RWPE2 (cell line): ENCODE data around the gene MAPK7.
A peak's percentile ranks its signal among the peaks of the same experiment; 100 is the strongest.

Experiments used
- ATAC-seq: fragments of 200-7000 bp; cut with Tn5 transposase; 3 replicates; pipeline ENCODE4 v1.9.1; 2021; ENCODE audit warnings: low read depth
- DNase-seq: peaks from one replicate; pipeline ENCODE4 v3.0.0-alpha.2; 2020; ENCODE audit warnings: low spot score
- H3K27ac ChIP-seq: fragments of 450-650 bp; 2 replicates; pipeline ENCODE4 v1.5.1; 2017; ENCODE audit warnings: mild to moderate bottlenecking; ENCODE audit not compliant: poor library complexity, severe bottlenecking
- H3K27me3 ChIP-seq: fragments of 250-450 bp; sonication (Bioruptor Pico); 2 replicates; pipeline ENCODE4 v1.5.1; 2021; ENCODE audit warnings: mild to moderate bottlenecking, moderate library complexity; ENCODE audit not compliant: insufficient read depth, poor library complexity, severe bottlenecking
- H3K36me3 ChIP-seq: fragments of 250-450 bp; sonication (Bioruptor Pico); 2 replicates; pipeline ENCODE4 v1.5.1; 2020; ENCODE audit warnings: low read depth, mild to moderate bottlenecking, moderate library complexity
- H3K4me1 ChIP-seq: fragments of 250-450 bp; sonication (Bioruptor Pico); 2 replicates; pipeline ENCODE4 v1.5.1; 2021; ENCODE audit warnings: mild to moderate bottlenecking, moderate library complexity; ENCODE audit not compliant: insufficient read depth, poor library complexity, severe bottlenecking
- H3K4me3 ChIP-seq: fragments of 250-450 bp; sonication (Bioruptor Pico); 2 replicates; pipeline ENCODE4 v1.5.1; 2021; ENCODE audit warnings: mild to moderate bottlenecking, moderate library complexity; ENCODE audit not compliant: severe bottlenecking
- H3K9me3 ChIP-seq: fragments of 250-450 bp; sonication (Bioruptor Pico); 2 replicates; pipeline ENCODE4 v1.5.1; 2021; ENCODE audit warnings: mild to moderate bottlenecking, moderate library complexity; ENCODE audit not compliant: severe bottlenecking
- CTCF ChIP-seq: fragments of 450-650 bp; IDR thresholded peaks from one replicate; pipeline ENCODE4 v1.5.1; 2017; ENCODE audit warnings: mild to moderate bottlenecking, moderate library complexity; ENCODE audit not compliant: poor library complexity, severe bottlenecking

Gene MAPK7

DNA sequence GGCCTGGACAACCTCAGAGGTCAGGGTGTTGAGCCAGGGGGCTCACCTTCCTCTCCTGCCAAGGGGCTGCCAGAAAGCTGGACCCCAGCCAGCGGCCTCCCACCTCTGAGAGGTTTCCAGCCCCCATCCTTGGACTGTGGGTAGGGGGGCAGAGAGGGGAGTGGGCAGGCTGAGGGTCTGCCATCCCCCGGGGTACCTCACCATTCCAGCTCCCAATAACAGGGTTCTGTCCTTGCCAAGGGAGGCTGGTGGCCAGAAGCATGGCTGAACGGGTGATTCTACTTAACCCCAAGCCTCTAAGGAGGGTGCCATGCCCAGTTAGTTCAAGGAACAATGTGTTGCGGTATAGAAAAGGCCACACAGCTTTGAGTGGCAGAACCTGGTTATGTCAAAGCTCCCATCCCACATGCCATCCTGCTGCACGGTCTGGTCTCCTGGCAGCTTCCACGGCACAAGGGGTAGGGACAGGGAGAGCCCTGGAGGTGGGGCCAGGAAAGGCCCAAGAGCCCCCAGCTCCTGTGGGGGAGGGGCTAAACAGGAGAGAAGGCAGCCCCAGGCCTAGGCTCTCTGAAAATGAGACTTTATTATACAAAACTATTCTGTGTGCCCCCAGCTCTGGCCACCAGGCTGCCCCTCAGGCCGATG lies 35.6 kb upstream of the MAPK7 start:
- no peaks in the 10 kb centered on the region for H3K9me3 ChIP-seq
- ATAC-seq: no peak
- peaks cover 3% of the 10 kb centered on the region; the same call in 1 of the 2 replicates for H3K36me3 ChIP-seq
- no peak overlapping the region for H3K27ac ChIP-seq
- no peaks in the 10 kb centered on the region for H3K27me3 ChIP-seq
- DNase-seq: no peak
- no peak for TF ChIP-seq CTCF
- H3K4me3 ChIP-seq: no peak overlapping the region
- H3K4me1 ChIP-seq: peaks cover 8% of the 10 kb centered on the region

DNA sequence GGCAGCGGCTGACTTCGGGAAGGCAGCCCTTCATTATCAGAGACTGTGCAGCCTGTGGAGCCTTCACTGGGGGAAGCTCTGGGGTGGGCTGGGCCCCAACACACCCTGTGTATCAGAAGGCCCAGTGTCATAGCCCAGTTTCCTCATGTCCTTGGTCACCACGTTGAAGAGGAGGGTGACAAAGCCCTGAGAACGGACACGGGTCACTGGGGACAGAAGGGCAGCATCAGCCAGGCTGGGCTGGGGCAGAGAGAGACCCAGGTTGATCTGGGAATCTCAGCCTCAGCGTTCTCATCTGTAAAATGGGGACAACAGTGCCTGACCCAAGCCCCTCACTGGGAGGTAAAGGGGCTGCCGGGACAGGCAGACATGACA lies 35.1 kb upstream of the MAPK7 start:
- DNase-seq: no peak
- no peak overlapping the region for H3K27ac ChIP-seq
- no peak for TF ChIP-seq CTCF
- peaks cover 8% of the 10 kb centered on the region for H3K4me1 ChIP-seq
- H3K9me3 ChIP-seq: no peaks in the 10 kb centered on the region
- H3K4me3 ChIP-seq: no peak overlapping the region
- H3K36me3 ChIP-seq: peaks cover 3% of the 10 kb centered on the region; the same call in 1 of the 2 replicates
- H3K27me3 ChIP-seq: no peaks in the 10 kb centered on the region
- ATAC-seq: no peak

DNA sequence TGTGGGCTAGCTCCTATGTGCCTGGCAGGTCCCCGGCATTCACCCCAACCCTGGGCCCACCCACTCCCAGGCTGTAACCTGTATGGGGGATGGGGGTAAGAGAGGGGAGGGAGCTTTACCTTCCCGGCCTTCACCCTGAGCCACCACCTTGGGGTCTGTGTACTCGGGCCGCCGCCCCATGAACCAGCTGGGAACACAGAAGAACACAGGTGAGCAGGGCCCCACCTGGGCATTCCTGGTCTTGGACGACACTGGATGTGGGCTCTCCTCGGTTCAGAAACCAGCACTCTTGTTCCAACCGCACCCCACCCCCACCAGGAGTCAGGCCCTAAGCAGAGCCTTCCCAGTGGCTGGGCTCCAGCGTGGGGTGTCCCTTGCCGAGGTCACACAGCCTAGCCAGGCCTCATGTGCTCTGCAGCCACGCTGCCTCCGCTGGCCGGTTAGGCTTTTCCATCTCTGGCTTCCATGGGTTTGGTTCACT lies 34.6 kb upstream of the MAPK7 start:
- DNase-seq (no peak), ATAC-seq (no peak)
- no peaks in the 10 kb centered on the region for H3K27me3 ChIP-seq
- no peak overlapping the region for H3K27ac ChIP-seq
- H3K36me3 ChIP-seq: peaks cover 3% of the 10 kb centered on the region; the same call in 1 of the 2 replicates
- no peak overlapping the region for H3K4me3 ChIP-seq
- H3K4me1 ChIP-seq: peaks cover 8% of the 10 kb centered on the region
- TF ChIP-seq CTCF: no peak
- no peaks in the 10 kb centered on the region for H3K9me3 ChIP-seq

DNA sequence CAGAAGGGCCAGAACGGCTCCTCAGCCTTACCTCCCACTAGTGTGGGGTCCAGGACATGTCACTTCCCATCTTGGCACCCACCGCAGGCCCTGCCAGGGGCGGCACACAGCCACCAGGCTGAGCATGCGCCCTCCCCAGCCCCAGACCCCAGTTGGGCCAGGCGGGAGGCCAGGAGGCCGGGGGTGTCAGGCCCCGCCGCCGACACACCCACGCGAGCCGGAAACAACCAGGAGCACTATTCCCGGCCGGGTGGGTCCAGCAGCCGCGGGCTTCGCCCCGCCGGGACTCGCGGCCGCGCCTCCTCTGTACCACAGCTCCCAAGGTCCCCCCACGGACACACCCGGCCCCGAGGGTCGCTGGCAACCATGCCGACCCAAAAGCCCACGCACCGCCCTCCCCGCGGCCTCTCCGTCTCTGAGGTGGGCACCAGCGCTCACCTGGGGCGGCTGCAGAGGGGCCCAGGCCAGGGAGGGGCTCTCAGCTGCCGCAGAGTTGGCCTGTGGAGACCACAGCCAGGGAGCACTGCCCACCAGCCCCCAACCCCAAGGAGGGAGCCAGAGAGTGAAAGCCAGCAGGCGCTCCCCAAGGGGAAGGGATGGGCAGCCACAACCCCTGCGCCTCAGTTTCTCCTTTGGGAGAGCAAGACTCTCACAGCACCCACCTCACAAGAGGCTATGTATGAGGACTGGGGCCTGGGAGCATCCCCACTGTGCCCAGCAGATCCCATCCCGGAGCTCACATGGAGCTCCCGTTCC lies 33.8 kb upstream of the MAPK7 start:
- TF ChIP-seq CTCF: no peak
- Histone ChIP-seq H3K36me3 (peaks cover 3% of the 10 kb centered on the region; the same call in 1 of the 2 replicates), H3K4me1 (peaks cover 8% of the 10 kb centered on the region), H3K4me3 (no peak overlapping the region), H3K27me3 (no peaks in the 10 kb centered on the region), H3K9me3 (no peaks in the 10 kb centered on the region), H3K27ac (no peak overlapping the region)
- no peak for ATAC-seq
- DNase-seq: peak; percentile 36
